ENCODE data around the gene UBXN1. TPM values are rescaled to one million over a fixed set of nuclear protein-coding genes. Genes with fewer than 3 reads are reported as not detected.

UBXN1 gene
- total and polyA plus RNA-seq, 2 experiments from 2014 or later = 109 to 302 TPM

DNA sequence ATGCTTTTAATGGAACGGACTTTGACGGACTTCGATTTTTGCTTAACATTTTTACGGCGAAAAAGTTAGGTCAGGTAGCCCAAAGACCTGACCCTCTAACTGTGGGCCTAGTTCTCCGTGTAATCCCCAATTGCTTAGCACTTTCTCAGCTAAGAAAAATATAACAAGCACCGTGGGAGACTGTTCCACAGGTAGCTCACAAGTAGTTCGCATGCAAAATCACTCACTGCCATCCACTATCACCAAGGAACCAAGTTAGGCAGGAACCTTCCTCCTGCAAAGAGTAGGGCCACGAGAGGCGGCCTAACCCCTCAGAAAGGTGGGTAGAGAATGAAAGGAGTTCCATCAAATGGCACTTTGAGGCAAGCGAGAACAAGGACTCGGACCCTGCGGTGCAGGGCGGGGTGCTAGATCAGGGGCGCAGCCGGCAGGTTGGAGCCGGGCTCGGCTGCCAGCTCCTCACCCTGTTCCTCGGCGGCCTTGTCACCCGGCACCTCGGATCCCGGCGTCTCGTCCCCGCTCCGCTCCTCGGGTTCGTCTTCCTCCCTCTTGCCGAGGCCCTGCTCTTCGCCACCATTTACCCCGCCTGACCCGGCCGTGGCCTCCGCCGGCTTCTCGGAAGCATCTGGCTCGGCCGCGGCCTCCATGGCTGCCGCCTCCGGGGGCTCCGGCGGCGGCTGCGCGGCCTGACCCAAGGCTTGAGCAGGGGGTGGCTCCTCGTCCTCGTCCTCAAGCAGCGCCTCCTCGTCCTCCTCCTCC lies 47.5 kb upstream of the UBXN1 start:
- H3K4me1 ChIP-seq (ENCODE audit: low read depth) = peaks cover 8% of the 10 kb centered on the region
- peak overlapping the region; percentile 90 for H3K4me3 ChIP-seq
- TF ChIP-seq, protein P1, sequence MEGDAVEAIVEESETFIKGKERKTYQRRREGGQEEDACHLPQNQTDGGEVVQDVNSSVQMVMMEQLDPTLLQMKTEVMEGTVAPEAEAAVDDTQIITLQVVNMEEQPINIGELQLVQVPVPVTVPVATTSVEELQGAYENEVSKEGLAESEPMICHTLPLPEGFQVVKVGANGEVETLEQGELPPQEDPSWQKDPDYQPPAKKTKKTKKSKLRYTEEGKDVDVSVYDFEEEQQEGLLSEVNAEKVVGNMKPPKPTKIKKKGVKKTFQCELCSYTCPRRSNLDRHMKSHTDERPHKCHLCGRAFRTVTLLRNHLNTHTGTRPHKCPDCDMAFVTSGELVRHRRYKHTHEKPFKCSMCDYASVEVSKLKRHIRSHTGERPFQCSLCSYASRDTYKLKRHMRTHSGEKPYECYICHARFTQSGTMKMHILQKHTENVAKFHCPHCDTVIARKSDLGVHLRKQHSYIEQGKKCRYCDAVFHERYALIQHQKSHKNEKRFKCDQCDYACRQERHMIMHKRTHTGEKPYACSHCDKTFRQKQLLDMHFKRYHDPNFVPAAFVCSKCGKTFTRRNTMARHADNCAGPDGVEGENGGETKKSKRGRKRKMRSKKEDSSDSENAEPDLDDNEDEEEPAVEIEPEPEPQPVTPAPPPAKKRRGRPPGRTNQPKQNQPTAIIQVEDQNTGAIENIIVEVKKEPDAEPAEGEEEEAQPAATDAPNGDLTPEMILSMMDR (IDR thresholded peaks at IDR 0.05; ENCODE audit: low read depth, low read length) = no peak
- H3K27ac ChIP-seq = peak overlapping the region; percentile 98
- no peaks in the 10 kb centered on the region for H3K9me3 ChIP-seq (ENCODE audit: low read depth)
- H3K27me3 ChIP-seq = no peaks in the 10 kb centered on the region
- peaks cover 27% of the 10 kb centered on the region for H3K36me3 ChIP-seq
- no peak for DNase-seq (ENCODE audit: low read depth in 1 of 2, low spot score in 1 of 2)

DNA sequence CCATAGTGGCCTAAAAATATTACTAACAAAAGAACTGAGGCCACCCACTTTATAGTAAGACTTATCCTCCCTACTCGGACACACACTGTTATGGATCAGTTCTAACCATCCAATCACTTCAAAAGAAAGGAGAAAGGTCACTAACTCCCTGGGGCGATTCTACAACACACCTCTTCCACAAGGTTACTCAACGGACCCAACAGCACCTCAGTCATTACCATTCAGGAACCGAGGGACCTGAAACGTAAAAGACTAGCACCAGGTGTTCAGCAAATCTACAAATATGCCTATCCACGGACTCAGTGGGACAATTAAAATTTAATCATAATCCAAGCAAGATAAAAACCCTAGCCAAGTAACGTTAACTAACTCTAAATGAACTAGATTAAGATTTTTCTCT lies 46.8 kb upstream of the UBXN1 start:
- Histone ChIP-seq H3K27me3 (no peaks in the 10 kb centered on the region), H3K36me3 (peaks cover 33% of the 10 kb centered on the region), H3K4me1 (ENCODE audit: low read depth) (peaks cover 8% of the 10 kb centered on the region), H3K27ac (peak overlapping the region; percentile 98), H3K4me3 (peak overlapping the region; percentile 90), H3K9me3 (ENCODE audit: low read depth) (no peaks in the 10 kb centered on the region)
- no peak for DNase-seq (ENCODE audit: low read depth in 1 of 2, low spot score in 1 of 2)
- TF ChIP-seq, protein P1 (IDR thresholded peaks at IDR 0.05; ENCODE audit: low read depth, low read length) = no peak

DNA sequence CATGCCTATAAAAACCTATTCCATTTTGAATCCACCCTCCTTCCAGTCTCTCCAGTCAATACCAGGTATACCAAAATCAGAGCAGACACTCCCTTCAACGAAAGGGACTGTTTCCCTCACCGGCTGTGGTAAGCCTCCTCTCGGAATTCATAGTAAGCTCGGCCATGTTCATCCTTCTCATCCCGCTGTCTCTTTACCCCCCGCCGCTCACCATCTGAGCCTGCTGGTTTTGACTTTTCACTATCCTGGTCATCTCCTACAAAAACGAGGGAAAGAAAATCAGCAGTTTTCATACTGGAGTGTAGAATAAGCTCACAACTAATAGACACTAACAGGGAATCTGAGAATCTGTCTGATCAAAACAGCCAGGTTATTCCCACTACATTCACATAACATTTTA lies 45.3 kb upstream of the UBXN1 start:
- TF ChIP-seq, protein P1 (IDR thresholded peaks at IDR 0.05; ENCODE audit: low read depth, low read length) = no peak
- Histone ChIP-seq H3K27me3 (no peaks in the 10 kb centered on the region), H3K36me3 (peaks cover 47% of the 10 kb centered on the region), H3K27ac (no peak overlapping the region), H3K4me3 (no peak overlapping the region), H3K9me3 (ENCODE audit: low read depth) (no peaks in the 10 kb centered on the region), H3K4me1 (ENCODE audit: low read depth) (peaks cover 8% of the 10 kb centered on the region)
- no peak for DNase-seq (ENCODE audit: low read depth in 1 of 2, low spot score in 1 of 2)

DNA sequence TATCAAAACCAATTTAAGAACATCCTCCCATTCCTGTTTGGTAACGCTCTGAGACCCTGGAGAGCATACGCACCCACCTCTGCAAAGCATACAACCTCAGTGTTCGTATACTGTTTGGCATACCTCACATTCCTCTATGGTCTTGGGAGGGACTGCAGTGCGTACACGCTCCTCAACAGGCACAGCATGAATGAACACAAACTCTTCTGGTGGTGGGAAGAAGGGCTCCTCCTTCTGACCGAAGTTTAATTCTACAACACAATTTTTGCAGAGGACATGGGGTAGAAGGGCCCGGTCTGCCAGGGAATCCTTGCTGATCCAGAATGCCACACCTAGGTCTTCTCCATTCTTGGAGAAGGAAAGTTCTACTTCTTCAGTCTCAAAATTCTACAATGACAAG lies 43.1 kb upstream of the UBXN1 start:
- H3K36me3 ChIP-seq = peaks cover 67% of the 10 kb centered on the region
- H3K4me1 ChIP-seq (ENCODE audit: low read depth) = peaks cover 8% of the 10 kb centered on the region
- TF ChIP-seq, protein P1 (IDR thresholded peaks at IDR 0.05; ENCODE audit: low read depth, low read length) = no peak
- peak overlapping the region; percentile 14 for H3K27ac ChIP-seq
- peak; percentile 23 to 43 for DNase-seq (ENCODE audit: low read depth in 1 of 2, low spot score in 1 of 2)
- H3K4me3 ChIP-seq = no peak overlapping the region
- H3K27me3 ChIP-seq = no peaks in the 10 kb centered on the region
- H3K9me3 ChIP-seq (ENCODE audit: low read depth) = no peaks in the 10 kb centered on the region

DNA sequence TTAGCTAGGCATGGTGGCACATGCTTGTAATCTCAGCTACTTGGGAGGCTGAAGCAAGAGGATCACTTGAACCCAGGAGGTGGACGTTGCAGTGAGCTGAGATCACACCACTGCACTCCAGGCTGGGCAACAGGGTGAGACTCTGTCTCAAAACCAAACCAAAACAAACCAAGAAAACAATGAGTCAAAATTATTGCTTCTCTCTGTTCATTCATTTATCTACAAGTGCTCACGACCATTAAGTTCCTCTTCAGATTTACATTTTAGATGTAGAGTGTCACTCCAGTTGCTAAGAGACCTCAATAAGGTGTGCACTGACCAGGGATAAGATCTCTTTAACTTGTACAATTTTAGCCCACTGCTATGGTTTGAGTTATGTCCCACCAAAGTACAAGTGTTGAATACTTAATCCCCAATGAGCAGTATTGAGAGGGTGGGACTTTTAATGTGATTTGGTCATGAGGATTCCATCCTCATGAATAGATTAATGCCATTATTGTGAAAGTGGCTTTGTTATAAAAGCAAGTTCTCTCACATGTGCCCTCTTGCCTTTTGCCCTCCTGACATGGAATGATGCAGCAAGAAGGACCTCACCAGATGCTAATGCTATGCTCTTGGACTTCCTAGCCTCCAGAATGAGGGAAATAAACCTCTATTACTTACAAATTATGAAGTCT lies 40.6 kb upstream of the UBXN1 start:
- DNase-seq (ENCODE audit: low read depth in 1 of 2, low spot score in 1 of 2) = no peak
- Histone ChIP-seq H3K36me3 (peaks cover 93% of the 10 kb centered on the region), H3K9me3 (ENCODE audit: low read depth) (no peaks in the 10 kb centered on the region), H3K4me3 (no peak overlapping the region), H3K4me1 (ENCODE audit: low read depth) (no peaks in the 10 kb centered on the region), H3K27me3 (no peaks in the 10 kb centered on the region), H3K27ac (no peak overlapping the region)
- TF ChIP-seq, protein P1 (IDR thresholded peaks at IDR 0.05; ENCODE audit: low read depth, low read length) = no peak

Measured in cardiac muscle cell (in vitro differentiated cells and primary cell).